GM18858 (cell line): ENCODE measurements around the gene RBM10.

Experiments
- ATAC-seq: cut with Tn5 transposase; IDR thresholded peaks from one replicate; pipeline ENCODE4 v1.9.1; 2021; ENCODE audit not compliant: unreplicated experiment

RBM10 gene

GRCh38 chrX:47176101-47176740, 31.2 kb downstream of the RBM10 start:
- no peak for ATAC-seq

GRCh38 chrX:47177079-47177478, 32.1 kb downstream of the RBM10 start:
- ATAC-seq, result no peak

GRCh38 chrX:47178337-47178736, 33.3 kb downstream of the RBM10 start:
- no peak for ATAC-seq

- no peak for ATAC-seq
Observed at GRCh38 chrX:47179221-47179927, 34.4 kb downstream of the RBM10 start.

- ATAC-seq, result no peak
Observed at GRCh38 chrX:47179928-47180255, 34.9 kb downstream of the RBM10 start.

- ATAC-seq, result no peak
Observed at GRCh38 chrX:47180346-47180745, 35.3 kb downstream of the RBM10 start.

GRCh38 chrX:47181301-47181700, 36.3 kb downstream of the RBM10 start:
- no peak for ATAC-seq

GRCh38 chrX:47182106-47182700, 37.2 kb downstream of the RBM10 start:
- ATAC-seq, result no peak

- no peak for ATAC-seq
Observed at GRCh38 chrX:47184486-47184885, 39.5 kb downstream of the RBM10 start.

- no peak for ATAC-seq
Observed at GRCh38 chrX:47185241-47185640, 40.2 kb downstream of the RBM10 start.

- no peak for ATAC-seq
Observed at GRCh38 chrX:47186096-47186740, 41.2 kb downstream of the RBM10 start.

GRCh38 chrX:47187106-47187677, 42.2 kb downstream of the RBM10 start:
- no peak for ATAC-seq

GRCh38 chrX:47189906-47190305, 44.9 kb downstream of the RBM10 start:
- ATAC-seq, result no peak

- ATAC-seq, result peak; percentile 46
Observed at GRCh38 chrX:47190445-47191269, 45.6 kb downstream of the RBM10 start.

GRCh38 chrX:47191331-47191730, 46.3 kb downstream of the RBM10 start:
- ATAC-seq, result no peak

- ATAC-seq, result no peak
Observed at GRCh38 chrX:47191806-47192401, 46.9 kb downstream of the RBM10 start.

- peak; percentile 71 for ATAC-seq
Observed at GRCh38 chrX:47193475-47194193, 48.6 kb downstream of the RBM10 start, which contains the start of gene UBA1. Gene UBA1 (plus strand): TSS chrX:47193829. CDS start chrX:47198803, 4,974 bp downstream.

- ATAC-seq, result no peak
Observed at GRCh38 chrX:47194194-47194787, 49.3 kb downstream of the RBM10 start.

GRCh38 chrX:47196098-47196497, 51.1 kb downstream of the RBM10 start:
- ATAC-seq, result no peak
